Loucy (cell line): ENCODE data around the gene FXYD2.
"Not testable (repeated sequence)": the region's sequence is repeated elsewhere in the genome, so short reads cannot be mapped to it uniquely, and the experiment has no call there.

Experiments
- H2AFZ ChIP-seq: fragments of 200-600 bp; sonication (generic); 2 replicates; pipeline ENCODE4 v1.6.0; 2016; ENCODE audit warnings: antibody characterized with exemption, mild to moderate bottlenecking, low read length, moderate library complexity
- H3F3A ChIP-seq: fragments of 200-600 bp; 2 replicates; pipeline ENCODE4 v1.6.0; 2016; ENCODE audit warnings: antibody characterized with exemption, low read depth, mild to moderate bottlenecking
- H3K27me3 ChIP-seq: fragments of 200-600 bp; sonication (generic); 2 replicates; pipeline ENCODE4 v1.6.1; 2014; ENCODE audit warnings: low read length, mild to moderate bottlenecking; ENCODE audit not compliant: insufficient read depth, poor library complexity, severe bottlenecking
- H3K36me3 ChIP-seq: fragments of 200-600 bp; sonication (generic); 2 replicates; pipeline ENCODE4 v1.6.1; 2016; ENCODE audit warnings: low read length; ENCODE audit not compliant: insufficient read depth
- H3K4me1 ChIP-seq: fragments of 200-600 bp; sonication (generic); 2 replicates; pipeline ENCODE4 v1.5.1; 2014; ENCODE audit warnings: low read length, mild to moderate bottlenecking; ENCODE audit not compliant: insufficient read depth, poor library complexity, severe bottlenecking
- H3K4me2 ChIP-seq: fragments of 200-600 bp; sonication (generic); 2 replicates; pipeline ENCODE4 v1.6.0; 2014; ENCODE audit warnings: antibody characterized with exemption, low read length, low read depth, mild to moderate bottlenecking; ENCODE audit not compliant: poor library complexity, severe bottlenecking
- H3K4me3 ChIP-seq: fragments of 200-600 bp; sonication (generic); 2 replicates; pipeline ENCODE4 v1.5.1; 2014; ENCODE audit warnings: low read length, mild to moderate bottlenecking, mixed read lengths; ENCODE audit not compliant: poor library complexity, severe bottlenecking
- H3K79me2 ChIP-seq: fragments of 200-600 bp; sonication (generic); 2 replicates; pipeline ENCODE4 v1.6.1; 2014; ENCODE audit warnings: low read length; ENCODE audit not compliant: insufficient read depth
- H3K9ac ChIP-seq: fragments of 200-600 bp; sonication (generic); 2 replicates; pipeline ENCODE4 v1.6.0; 2014; ENCODE audit warnings: mild to moderate bottlenecking, low read depth, low read length, moderate library complexity; ENCODE audit not compliant: poor library complexity, severe bottlenecking
- H3K9me2 ChIP-seq: fragments of 200-600 bp; sonication (generic); replicated peaks from 2 replicates; pipeline ENCODE4 v1.6.1; 2016; ENCODE audit warnings: low read depth, low read length, mixed read lengths
- H3K9me3 ChIP-seq: fragments of 200-600 bp; sonication (generic); 2 replicates; pipeline ENCODE4 v1.6.1; 2014; ENCODE audit warnings: mild to moderate bottlenecking, antibody characterized with exemption, low read length, low read depth; ENCODE audit not compliant: insufficient read depth
- H4K20me1 ChIP-seq: fragments of 200-600 bp; sonication (generic); 2 replicates; pipeline ENCODE4 v1.6.0; 2014; ENCODE audit warnings: antibody characterized with exemption, low read length, mild to moderate bottlenecking; ENCODE audit not compliant: insufficient read depth, poor library complexity, severe bottlenecking
- CTCF ChIP-seq: fragments of 200-600 bp; sonication (generic); conservative IDR thresholded peaks from 2 replicates; pipeline ENCODE4 v1.5.1; 2014; ENCODE audit warnings: mild to moderate bottlenecking, antibody characterized with exemption, low read length
- EZH2phosphoT487 ChIP-seq: fragments of 200-600 bp; IDR thresholded peaks from 2 replicates; pipeline ENCODE4 v1.6.1; 2018; ENCODE audit warnings: antibody characterized with exemption, mild to moderate bottlenecking, moderate library complexity, borderline replicate concordance

FXYD2 gene

GRCh38 chr11:117815262-117815803 is 9.2 kb downstream of the FXYD2 start:
- H3K4me1 ChIP-seq: peaks cover 45% of the 10 kb centered on the region
- H3K4me2 ChIP-seq: peak overlapping the region; percentile 76
- peak overlapping the region; percentile 1; the same call in 1 of the 2 replicates for H2AFZ ChIP-seq

GRCh38 chr11:117814766-117815261 is 9.7 kb downstream of the FXYD2 start:
- H3K4me1 ChIP-seq: peaks cover 45% of the 10 kb centered on the region
- no peaks in the 10 kb centered on the region for H3K27me3 ChIP-seq
- H2AFZ ChIP-seq: peak overlapping the region; percentile 1; the same call in 1 of the 2 replicates
- no peaks in the 10 kb centered on the region for H3K9me2 ChIP-seq
- peak overlapping the region; percentile 52 for H3K4me3 ChIP-seq
- no peaks in the 10 kb centered on the region for H3K9me3 ChIP-seq
- H3K36me3 ChIP-seq: no peaks in the 10 kb centered on the region
- H3F3A ChIP-seq: no peaks in the 10 kb centered on the region
- no peaks in the 10 kb centered on the region for H3K79me2 ChIP-seq
- H3K9ac ChIP-seq: peak overlapping the region; percentile 63
- H4K20me1 ChIP-seq: no peaks in the 10 kb centered on the region
- H3K4me2 ChIP-seq: peak overlapping the region; percentile 76
- TF ChIP-seq CTCF (no peak), EZH2phosphoT487 (no peak)

More at GRCh38 chr11:117815262-117815803, 9.2 kb downstream of the FXYD2 start:
- TF ChIP-seq CTCF: no peak
- no peak for TF ChIP-seq EZH2phosphoT487
- Histone ChIP-seq H3K27me3 (no peaks in the 10 kb centered on the region), H3K4me3 (peak overlapping the region; percentile 52), H3F3A (no peaks in the 10 kb centered on the region), H3K79me2 (no peaks in the 10 kb centered on the region), H3K9me2 (no peaks in the 10 kb centered on the region), H4K20me1 (no peaks in the 10 kb centered on the region), H3K9ac (peak overlapping the region; percentile 63), H3K36me3 (no peaks in the 10 kb centered on the region), H3K9me3 (no peaks in the 10 kb centered on the region)

GRCh38 chr11:117814204-117814765 is 10.3 kb downstream of the FXYD2 start:
- H3K4me2 ChIP-seq: peak overlapping the region; percentile 76
- H3K9me3 ChIP-seq: no peaks in the 10 kb centered on the region
- H3K36me3 ChIP-seq: no peaks in the 10 kb centered on the region
- peaks cover 45% of the 10 kb centered on the region for H3K4me1 ChIP-seq
- no peaks in the 10 kb centered on the region for H3K27me3 ChIP-seq
- H3K79me2 ChIP-seq: no peaks in the 10 kb centered on the region
- H3K9me2 ChIP-seq: no peaks in the 10 kb centered on the region
- TF ChIP-seq CTCF: no peak
- TF ChIP-seq EZH2phosphoT487: no peak
- H3K4me3 ChIP-seq: peak overlapping the region; percentile 52
- H4K20me1 ChIP-seq: no peaks in the 10 kb centered on the region
- H2AFZ ChIP-seq: 0 out of 2 replicates have a peak overlapping the region, but pooled peaks have one; percentile 1
- no peaks in the 10 kb centered on the region for H3F3A ChIP-seq
- H3K9ac ChIP-seq: peak overlapping the region; percentile 63

GRCh38 chr11:117810056-117810451 is 14.5 kb downstream of the FXYD2 start:
- not testable (repeated sequence) for H3K79me2 ChIP-seq, H3K36me3 ChIP-seq, H4K20me1 ChIP-seq, H3K9me2 ChIP-seq, H3K4me3 ChIP-seq, H3K9ac ChIP-seq, H3K27me3 ChIP-seq, H3F3A ChIP-seq, H3K4me2 ChIP-seq, H3K9me3 ChIP-seq, H3K4me1 ChIP-seq, H2AFZ ChIP-seq
